Kidney epithelial cell (primary cell): Measurements from ENCODE around the gene TSPAN6. TPM values are rescaled to one million over a fixed set of nuclear protein-coding genes. Genes with fewer than 3 reads are reported as not detected.

ENCODE experiments used
- DNase-seq: peaks from one replicate; pipeline ENCODE4 v3.0.0-alpha.2; 2010; ENCODE audit warnings: low read depth
- H3K27me3 ChIP-seq: 2 replicates; pipeline ENCODE4 v1.6.0; 2011; ENCODE audit warnings: low read length; ENCODE audit not compliant: control insufficient read depth, insufficient read depth
- H3K36me3 ChIP-seq: 2 replicates; pipeline ENCODE4 v1.5.1; 2011; ENCODE audit warnings: low read length; ENCODE audit not compliant: control insufficient read depth, insufficient read depth
- H3K4me3 ChIP-seq: 2 replicates; pipeline ENCODE4 v1.5.1; 2011; ENCODE audit warnings: low read depth, mild to moderate bottlenecking, control low read depth, low read length
- CTCF ChIP-seq: IDR thresholded peaks from 2 replicates; pipeline ENCODE4 v1.5.1; 2011; ENCODE audit warnings: mild to moderate bottlenecking, moderate library complexity, low read length, control low read depth, inconsistent platforms; ENCODE audit not compliant: insufficient read depth, poor library complexity, severe bottlenecking
- total RNA-seq: library from RNA; depleted of rRNA; stranded (reverse); fragments of >200 nt; gene quantifications from 2 replicates; pipeline ENCODE4 v1.2.3, GENCODE V29; 2015

TSPAN6 gene
- total RNA-seq, 1 donor from 2014 or later, result 44.0 TPM

GRCh38 chrX:100662170-100662569 is 25.6 kb upstream of the TSPAN6 start:
- no peaks in the 10 kb centered on the region for H3K27me3 ChIP-seq
- no peak overlapping the region for H3K4me3 ChIP-seq
- no peak for DNase-seq
- TF ChIP-seq CTCF, result no peak
- no peaks in the 10 kb centered on the region for H3K36me3 ChIP-seq

GRCh38 chrX:100659431-100660137 is 23.0 kb upstream of the TSPAN6 start:
- H3K27me3 ChIP-seq, result no peaks in the 10 kb centered on the region
- no peak for DNase-seq
- H3K4me3 ChIP-seq, result no peak overlapping the region
- TF ChIP-seq CTCF, result no peak
- H3K36me3 ChIP-seq, result no peaks in the 10 kb centered on the region

- H3K4me3 ChIP-seq, result no peak overlapping the region
- H3K36me3 ChIP-seq, result no peaks in the 10 kb centered on the region
- DNase-seq, result no peak
- no peak for TF ChIP-seq CTCF
- no peaks in the 10 kb centered on the region for H3K27me3 ChIP-seq
These were observed 22.4 kb upstream of the TSPAN6 start for GRCh38 chrX:100658941-100659381.

GRCh38 chrX:100654261-100654660 is 17.7 kb upstream of the TSPAN6 start:
- no peak for DNase-seq
- no peaks in the 10 kb centered on the region for H3K36me3 ChIP-seq
- peak; percentile 22 for TF ChIP-seq CTCF
- no peaks in the 10 kb centered on the region for H3K27me3 ChIP-seq
- no peak overlapping the region for H3K4me3 ChIP-seq

GRCh38 chrX:100652266-100652665 is 15.7 kb upstream of the TSPAN6 start:
- H3K4me3 ChIP-seq, result no peak overlapping the region
- H3K27me3 ChIP-seq, result no peaks in the 10 kb centered on the region
- H3K36me3 ChIP-seq, result no peaks in the 10 kb centered on the region
- TF ChIP-seq CTCF, result no peak
- no peak for DNase-seq

- no peak for DNase-seq
- Histone ChIP-seq H3K4me3 (no peak overlapping the region), H3K27me3 (no peaks in the 10 kb centered on the region), H3K36me3 (no peaks in the 10 kb centered on the region)
- no peak for TF ChIP-seq CTCF
These were observed 14.2 kb upstream of the TSPAN6 start for GRCh38 chrX:100650841-100651240.
